Kidney capillary endothelial cell (primary cell): ENCODE measurements around the gene ACY1.

ENCODE experiments used
- DNase-seq: peaks from one replicate; pipeline ENCODE4 v3.0.0-alpha.2; 2018; ENCODE audit warnings: low spot score

ACY1 gene

DNA sequence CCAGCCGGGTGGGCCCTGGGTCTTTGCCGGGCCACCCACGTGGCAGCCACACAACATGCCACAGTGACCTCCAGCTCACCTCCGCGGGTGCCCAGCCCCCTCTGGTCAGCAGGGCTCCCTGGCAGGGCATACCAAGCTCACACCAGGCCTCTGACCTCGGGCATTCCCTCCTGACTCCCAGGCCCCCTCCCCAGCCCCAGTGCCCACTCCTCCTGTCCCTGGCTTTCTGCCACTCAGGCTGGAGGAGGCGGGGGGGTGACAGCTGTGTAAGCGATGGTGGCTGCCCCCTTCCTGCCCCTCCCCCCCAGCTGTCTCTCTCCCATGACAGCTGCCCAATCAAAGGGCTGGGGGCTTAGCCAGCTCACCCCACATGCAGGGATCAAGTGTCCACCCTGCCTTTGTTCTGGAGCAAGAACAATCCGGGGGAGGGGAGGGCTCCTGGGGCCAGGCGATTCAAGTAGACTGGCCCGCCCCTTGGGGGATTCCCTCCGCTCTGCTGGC is 19.3 kb upstream of the ACY1 start:
- DNase-seq: no peak

DNA sequence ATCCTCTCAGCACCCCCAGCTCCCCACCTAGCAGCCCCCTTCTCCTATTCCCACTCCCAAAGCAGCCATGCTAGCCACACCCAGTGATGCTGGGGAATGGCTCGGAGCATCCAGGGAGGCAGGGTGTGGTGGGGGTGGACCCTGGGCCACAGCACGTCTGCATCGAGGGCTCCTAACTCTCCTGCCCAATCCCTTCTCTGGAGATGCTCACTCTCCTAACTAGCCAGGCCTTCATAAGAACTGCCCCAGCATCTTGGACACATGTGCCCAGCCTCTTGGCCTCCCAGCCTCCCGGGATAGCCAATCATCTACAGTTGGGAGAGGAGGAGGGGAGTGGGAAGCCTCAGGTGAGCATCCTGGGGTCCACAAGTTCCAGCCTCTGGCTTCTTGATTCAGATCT is 18.8 kb upstream of the ACY1 start:
- no peak for DNase-seq

DNA sequence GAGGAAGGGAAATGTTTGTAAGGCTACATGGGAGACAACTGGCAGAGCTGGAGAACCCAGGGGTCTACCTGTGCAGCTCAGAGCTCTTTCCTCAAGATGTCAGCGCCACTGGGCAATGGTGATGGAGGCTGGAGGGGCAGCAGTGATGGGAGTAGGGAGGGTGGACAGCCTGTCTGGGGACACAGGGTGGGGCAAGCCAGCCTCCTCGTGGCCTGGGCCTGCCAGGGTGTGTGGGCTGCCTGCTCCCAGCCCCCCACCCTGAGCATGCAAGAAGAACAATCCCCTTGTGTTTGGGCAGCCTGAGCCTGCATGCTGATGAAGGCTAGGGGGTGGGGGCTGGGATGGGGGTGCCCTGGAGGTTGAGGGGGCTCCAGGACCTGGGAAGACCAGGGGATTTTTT is 17.3 kb upstream of the ACY1 start:
- DNase-seq: no peak

DNA sequence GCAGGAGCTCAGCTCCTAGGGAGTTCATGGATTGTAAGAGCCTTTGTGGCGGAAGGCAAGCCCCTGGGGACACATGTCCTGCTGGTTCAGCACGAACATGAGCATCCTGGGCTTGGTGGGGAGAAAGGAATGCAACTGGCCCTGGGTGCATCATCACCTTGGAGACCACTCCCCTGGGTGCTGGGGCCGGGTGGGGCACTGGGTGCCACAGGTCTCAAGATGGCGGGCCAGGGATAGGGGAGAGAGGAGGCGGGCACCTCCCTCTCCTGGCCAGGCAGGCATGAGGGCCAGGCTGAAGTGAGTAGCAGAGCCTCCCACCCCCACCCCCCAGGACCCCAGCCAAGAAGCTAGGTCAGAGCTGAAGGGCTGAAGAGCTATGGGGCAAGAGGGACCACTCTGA is 16.8 kb upstream of the ACY1 start:
- DNase-seq: no peak

DNA sequence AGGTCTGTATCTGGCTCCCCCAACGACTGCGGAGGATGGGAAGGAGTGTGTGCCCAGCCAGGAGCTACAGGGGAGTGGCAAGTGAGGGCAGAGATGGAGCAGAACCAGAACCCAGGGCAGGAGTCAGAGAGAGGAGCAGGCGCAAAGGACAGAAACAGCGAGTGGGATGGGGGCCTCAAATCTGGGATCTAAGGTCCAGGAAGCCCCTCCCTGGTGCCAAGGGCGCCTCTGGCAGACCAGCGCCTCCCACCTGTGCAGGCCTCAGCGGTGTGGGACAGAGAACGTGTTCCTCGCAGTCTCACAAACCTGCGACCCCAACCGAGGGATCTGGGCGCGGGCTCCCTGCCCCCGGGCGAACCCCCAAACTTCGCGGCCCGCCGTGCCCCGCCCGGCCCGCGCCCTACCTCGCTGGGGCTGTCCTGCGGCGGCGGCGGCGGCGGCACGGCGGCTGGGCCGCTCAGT is 16.4 kb upstream of the ACY1 start:
- DNase-seq: no peak

DNA sequence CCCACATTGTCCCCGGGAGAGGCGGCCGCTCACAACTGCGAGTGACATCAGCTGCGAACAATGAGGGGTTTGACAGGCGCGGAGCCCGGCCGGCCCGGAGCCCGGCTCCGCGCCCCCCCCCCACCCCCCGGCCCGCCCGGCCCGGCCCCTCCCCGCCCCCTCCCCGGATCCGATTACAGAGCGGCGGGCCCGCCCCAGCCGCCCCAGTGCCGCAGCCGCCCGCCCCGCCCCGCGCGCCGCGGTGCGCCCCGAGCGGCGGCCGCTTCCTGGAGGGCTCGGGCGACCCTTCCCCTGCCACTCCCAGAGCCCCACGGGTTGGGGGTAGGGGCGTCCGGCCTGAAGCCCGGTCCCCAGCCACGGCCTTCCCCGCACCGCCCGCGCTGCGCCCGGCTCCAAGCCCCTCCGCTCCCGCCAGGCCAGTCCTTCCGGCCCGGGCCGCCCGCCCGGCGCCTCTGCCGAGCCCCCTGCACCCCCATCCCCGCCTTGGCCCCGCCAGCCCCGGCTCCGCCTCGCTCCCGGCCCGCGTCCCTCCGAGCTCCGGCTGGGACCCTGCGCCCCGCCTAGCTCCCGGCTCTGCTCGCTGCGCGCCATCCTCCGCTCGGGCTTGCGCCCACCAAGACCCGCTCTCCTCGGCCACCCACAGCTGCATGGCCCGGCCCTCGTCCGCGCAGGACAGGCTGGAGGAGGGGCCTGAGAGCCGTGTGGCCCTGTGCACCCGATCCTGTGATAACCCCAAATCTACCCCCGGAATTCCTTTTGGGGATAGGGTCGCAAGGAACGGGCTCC is 15.8 kb upstream of the ACY1 start, which contains the start of gene PCBP4:
Gene PCBP4 (minus strand): TSS at position 71 of the 786 bp plus-strand sequence. CDS start 6,214 bp downstream, outside the sequence.
- DNase-seq: peak; percentile 26

DNA sequence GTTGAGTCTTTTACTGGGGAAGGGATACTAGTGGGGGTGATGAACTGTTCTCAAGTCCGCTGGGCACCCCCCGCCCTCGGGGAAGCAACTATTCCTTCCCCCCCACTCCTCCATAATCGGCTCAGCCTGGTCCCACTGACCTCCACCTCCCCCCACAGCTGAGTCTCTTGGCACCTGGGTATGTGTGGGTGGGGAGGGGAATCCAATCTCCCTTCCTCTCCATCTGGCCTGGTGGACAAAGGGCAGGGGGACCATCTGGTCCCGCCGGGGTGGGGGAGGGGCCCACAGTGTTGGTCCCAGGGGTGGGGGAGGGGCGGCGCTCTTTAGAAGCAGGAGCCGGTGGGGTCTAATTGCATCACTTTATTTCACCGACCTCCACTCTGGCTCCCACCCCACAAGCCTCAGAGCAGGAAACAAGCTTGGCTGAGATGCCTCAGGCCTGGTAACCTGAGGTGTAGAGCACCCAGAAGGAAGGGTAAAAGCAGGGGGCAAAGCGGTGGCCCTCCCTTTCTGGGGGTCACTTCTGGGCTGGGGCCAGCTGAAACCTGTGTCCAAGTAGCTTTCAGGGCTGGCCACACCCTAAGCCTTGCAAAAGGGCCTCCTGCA is 15.1 kb upstream of the ACY1 start:
- DNase-seq: peak; percentile 25

DNA sequence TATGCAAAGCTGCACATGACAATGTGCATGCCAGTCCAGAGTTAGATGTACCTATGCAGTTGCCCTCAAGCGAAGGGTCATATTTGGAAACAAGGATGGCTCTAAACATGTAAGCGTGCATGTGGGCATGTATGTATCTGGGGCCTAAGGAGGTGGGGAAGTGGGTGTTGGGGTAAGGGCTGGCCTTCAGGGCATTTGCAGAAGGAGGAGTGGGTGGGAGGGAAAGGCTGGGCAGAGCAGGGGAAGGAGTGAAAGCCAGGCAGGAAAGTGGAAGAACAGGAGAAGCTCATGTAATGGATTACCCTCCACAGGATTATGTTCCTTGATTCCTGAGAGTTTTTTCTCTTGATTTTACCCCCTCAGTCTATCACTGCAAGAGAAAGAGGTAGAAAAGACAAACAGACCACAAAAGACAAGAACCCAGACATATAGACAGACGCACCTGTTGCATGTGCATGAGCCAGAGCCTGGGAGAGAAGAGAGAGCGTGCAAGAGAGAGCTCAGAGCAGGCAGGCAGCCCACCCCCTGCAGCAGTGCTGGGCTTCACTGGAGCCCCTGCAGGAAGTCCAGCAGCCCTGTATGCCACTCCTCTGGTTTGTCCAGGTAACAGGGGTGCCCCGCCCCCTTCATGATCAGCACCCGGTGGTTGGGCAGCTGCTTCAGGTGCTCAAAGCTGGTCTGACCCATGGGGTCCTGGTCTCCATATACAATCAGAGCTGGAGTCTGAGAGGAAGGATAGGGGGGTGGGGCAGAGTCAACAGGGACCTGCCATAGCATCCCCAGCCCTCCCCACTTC is 14.3 kb upstream of the ACY1 start:
- DNase-seq: no peak

DNA sequence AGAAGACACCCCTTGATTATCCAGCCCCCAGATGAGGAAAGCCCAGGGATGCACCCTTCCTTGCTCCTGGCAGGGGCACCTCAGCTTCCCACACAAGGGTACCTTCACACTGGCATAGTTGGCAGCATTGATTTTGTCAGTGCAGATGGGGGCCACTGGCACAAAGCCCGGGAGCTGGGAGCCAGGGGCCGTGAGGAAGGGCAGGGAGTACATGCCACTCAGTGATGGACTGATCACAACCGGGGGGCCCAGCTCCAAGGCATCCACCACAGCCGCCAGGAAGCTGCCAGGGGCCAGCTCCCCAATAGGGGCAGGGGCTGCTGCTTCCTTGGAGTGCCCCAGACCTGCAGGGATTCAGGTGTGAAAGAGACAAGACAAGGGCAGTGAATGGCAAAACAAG is 13.5 kb upstream of the ACY1 start:
- no peak for DNase-seq

DNA sequence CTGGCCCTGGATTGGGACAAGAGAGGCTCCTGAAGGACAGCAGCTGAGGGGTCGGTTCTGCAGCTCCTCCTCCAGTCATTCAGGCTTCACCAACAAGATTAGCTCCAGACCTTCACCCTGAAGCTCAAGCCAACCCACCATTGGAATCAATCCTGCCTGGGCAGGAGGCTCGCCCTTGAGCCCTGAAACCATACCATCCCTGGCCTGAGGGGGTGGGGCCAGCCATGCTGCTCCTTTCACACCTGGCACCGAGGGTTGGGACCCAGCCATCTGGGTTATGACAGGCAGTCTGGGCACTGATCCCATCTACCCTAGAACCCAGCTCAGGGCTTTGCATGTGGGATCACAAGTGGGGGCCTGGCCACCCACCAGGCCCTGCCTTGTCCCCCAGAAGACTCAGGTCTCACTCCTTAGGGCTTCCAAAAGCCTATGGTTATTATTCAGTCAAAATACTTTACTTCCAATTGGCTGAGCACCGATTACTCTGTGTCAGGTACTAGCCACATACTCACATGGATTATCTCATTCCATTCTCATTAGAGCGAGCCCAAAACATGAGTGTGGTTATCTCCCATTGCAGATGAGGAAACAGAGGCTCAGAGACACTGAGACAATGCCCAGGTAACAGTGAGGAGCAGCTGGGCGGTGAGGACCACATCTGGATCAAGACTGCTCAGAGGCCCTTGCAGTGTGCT is 12.6 kb upstream of the ACY1 start:
- DNase-seq: no peak

DNA sequence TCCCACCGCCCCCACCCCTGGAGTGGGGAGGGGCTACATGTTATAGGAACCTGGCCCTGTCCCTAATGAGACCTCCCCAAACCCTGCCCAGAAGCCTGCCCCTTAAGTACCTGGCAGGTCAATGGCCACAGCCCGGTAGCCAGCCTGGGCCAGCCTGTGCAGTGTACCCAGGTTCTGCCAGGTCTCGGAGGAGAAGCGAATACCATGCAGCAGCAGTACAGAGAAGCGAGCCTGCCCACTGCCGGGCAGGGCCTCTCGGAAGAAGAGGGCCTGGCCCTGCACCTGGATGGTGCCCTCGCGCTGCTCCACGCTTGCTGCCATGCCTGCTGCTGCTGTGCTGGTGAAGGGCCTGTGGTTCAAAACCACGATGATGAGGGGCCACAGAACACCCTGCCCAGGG is 12.0 kb upstream of the ACY1 start:
- DNase-seq: no peak

DNA sequence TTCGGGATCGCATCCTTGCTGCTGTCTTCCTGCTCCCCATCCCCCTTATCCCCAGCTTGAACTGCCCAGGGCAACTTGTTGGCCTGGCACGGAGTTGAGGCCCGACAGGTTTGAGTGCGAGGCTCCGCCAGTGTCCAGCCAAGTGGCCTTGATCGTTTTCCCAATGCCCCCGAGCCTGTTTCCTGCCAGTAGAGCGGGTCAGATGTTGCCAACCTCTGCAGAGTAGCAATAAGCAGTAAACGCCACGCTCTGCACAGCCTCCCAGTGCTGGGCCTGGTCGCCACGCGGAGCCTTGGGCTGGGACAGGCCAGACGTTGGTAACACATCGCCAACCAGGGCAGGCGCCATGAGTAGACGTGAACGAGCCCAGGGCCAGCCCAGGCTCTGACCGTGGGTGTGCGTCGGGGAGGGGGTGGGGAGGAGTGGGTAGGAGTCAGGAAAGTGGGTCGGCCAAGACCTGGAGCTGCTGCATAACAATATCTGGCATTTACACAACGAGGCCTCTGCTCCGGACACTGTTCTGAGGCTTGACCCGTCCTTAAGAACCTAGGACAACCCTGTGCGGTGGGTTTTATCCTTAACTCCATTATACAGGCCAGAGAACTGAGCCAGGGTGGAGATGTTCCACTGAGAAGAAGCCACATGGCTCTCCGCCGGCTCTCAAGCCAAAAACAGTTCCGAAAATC is 8.9 kb upstream of the ACY1 start:
- no peak for DNase-seq

DNA sequence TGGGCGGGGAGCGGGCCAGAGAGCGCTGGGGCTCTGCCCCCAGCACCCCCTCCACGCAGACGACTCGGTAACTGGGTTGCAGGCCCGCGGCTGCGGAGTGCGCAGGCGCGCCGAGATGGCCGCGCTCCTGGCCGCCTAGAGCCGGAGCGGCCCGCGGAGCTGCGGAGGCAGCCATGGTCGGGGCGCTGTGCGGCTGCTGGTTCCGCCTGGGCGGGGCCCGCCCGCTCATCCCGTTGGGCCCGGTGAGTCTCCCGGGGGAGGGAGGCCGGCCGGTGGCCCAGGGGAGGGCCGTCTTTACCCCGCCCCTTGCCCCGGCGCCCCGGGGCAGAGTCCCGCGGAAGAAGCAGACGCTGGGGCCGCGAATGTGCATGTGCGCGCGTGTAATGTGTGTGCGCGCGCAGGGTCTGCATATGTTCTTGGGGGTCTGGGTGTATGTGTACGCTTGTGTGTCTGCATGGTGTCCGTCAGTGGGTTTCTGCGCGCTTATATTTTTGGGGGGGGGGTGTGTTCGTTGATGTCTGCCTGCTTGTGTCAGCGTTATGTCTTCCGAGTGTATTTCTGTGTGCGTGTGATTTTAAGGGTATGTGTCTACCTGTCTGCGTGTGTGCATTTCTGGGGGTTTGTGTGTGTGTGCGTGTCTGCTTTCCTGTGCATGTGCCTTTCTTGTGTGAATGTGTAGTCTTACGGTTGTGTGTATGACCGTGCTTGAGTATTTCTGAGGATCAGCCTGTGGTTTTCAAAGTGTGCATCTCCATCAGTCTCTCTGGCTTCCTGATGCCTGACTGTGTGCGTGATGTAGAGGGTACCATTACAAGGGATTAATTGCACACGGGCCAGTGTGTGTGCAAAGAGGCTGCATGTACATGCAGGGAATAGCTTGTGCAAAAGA is 8.1 kb upstream of the ACY1 start, which contains the start of gene ABHD14A:
Gene ABHD14A (plus strand): TSS at position 102 of the 889 bp plus-strand sequence. CDS start 72 bp downstream, at position 174.
- peak; percentile 59 for DNase-seq

DNA sequence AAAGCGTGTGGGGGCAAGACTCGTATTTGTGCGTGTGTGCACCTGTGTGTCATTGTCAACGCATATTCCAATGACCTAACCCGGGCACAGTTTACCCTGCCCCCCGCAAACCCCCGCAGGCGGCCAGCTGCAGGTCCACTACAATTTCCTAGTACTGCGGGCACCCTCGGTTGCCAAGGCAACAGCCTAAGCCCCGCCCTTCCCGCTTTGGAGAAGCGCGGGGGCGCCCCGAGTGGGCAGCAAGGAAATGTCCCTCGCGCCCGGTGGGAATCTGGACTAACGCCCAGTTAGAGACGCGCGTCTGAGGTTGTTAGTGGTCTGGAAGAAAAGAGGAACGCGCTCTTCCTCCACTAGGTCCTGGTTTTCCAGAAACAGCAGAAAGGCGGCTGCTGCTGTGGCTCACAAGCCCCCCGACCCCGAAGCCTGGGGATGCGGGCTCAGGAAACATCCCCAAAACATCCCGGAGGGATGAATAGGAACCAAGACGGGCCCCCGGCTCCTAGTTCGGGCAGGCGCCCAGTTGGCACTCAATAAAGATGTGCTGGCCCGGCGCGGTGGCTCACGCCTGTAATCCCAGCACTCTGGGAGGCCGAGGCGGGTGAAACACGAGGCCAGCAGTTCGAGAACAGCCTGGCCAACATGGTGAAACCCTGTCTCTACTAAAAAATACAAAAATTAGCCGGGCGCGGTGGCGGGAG is 7.3 kb upstream of the ACY1 start:
- peak; percentile 28 for DNase-seq

DNA sequence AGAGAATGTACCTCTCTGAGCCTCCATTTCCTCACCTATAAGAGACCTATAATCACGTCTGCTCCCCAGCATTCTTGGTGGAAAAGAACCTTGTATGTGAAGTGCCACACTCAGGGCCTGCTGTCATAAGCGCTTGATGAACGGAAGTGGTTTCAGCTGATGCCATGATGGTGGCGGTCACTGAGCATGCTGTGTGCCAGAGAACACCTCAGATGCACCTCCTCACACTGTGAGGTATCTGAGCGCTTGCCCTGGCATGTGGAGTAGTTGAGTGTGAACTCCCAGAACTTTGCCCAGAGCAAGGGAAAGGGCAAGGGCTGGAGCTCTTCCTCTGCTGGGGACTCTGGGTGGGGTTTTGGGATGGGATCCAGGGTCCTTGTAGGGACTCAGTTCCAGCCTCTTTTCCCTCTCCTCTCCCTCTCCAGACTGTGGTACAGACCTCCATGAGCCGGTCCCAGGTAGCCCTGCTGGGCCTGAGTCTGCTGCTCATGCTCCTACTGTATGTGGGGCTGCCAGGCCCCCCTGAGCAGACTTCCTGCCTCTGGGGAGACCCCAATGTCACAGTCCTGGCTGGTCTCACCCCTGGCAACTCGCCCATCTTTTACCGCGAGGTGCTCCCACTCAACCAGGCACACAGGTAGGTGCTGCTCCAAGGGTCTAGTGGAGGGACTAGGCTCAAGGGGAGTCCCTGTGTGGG is 5.7 kb upstream of the ACY1 start:
- no peak for DNase-seq

DNA sequence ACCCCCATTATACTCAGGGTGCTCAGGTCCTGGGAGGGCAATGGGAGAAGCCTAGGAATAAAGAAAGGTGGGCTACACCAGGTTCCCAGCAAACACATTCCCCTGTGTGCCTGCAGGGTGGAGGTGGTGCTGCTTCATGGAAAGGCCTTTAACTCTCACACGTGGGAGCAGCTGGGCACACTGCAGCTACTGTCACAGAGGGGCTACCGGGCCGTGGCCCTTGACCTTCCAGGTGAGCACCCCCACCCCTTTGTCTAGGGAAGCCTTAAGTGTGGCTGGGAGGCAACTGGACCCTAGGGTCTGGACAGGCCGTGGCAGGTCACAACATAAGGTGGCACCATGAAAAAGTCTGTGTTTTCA is 5.2 kb upstream of the ACY1 start:
- no peak for DNase-seq

DNA sequence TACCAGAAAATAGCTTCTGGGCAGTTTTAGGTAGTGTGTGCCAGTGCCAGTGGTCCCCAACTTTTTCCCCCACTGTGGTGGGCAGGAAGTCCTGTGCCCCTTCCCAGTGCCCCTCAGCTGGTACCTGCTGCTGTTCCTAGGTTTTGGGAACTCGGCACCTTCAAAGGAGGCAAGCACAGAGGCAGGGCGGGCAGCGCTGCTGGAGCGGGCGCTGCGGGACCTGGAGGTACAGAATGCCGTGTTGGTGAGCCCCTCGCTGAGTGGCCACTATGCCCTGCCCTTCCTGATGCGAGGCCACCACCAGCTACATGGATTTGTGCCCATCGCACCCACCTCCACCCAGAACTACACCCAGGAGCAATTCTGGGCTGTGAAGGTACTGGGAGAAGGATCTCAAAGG is 3.1 kb upstream of the ACY1 start:
- DNase-seq: no peak

DNA sequence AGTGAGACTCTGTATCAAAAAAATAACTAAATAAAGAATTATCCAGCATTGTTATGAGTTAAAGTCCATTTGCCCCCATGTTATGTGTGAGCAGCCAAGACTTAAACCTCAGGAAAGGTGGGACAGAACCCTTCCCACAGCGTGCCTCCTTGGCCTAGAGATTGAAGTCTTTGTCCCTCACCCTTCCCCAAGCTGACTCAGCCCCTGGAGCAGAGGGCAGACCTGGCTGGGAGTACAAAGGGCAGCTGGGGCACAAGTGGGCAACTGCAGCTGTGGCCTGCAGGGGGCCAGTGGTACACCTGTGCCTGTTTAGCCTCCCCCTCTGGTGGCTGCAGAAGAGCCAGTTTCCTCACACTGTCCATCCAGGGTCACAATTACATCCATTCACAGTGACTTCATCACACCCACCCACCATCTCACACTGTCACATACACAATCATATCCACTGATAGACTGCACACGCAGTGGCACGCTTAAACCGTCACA is 940 bp upstream of the ACY1 start:
- DNase-seq: no peak
